ENCODE results near the gene SP140. TPM values are rescaled to one million over a fixed set of nuclear protein-coding genes. Genes with fewer than 3 reads are reported as not detected.
"Not testable (repeated sequence)": the region's sequence is repeated elsewhere in the genome, so short reads cannot be mapped to it uniquely, and the experiment has no call there.

SP140 gene
- polyA plus RNA-seq, 1 experiment: 1.5 TPM

DNA sequence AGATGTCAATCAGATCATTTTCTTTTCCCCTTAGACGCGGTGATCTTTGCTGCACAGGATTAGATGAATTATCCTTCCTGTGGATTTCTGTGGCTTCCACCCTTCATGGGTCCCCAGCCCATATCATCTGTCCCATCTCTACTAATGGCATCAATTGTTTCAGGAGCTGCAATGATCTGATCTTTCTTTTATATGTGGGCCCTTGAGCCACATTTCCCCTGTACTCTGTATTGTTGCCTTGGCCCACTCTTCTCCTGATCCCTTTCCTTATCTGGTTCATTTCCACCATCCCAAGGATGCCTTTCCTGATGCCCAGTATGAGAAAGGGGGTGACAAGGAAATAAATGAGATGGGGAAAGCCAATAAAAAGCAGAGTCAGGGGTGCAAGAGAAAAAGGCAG lies 24.7 kb downstream of the SP140 start:
- Histone ChIP-seq H3K4me3 (ENCODE audit: low read depth, low read length) (no peak overlapping the region), H3K27me3 (ENCODE audit: control insufficient read depth, insufficient read depth, low read length) (no peaks in the 10 kb centered on the region), H3K27ac (ENCODE audit: low read depth, low read length) (no peak overlapping the region), H3K9me3 (ENCODE audit: control insufficient read depth, insufficient read depth, low read length) (no peaks in the 10 kb centered on the region)
- POLR2A ChIA-PET: no interaction called here
- CTCF ChIA-PET: no interaction called here
- DNase-seq (ENCODE audit: low read depth, low spot score): no peak
- TF ChIP-seq CTCF (IDR thresholded peaks at IDR 0.05; ENCODE audit: low read depth, low read length): no peak

DNA sequence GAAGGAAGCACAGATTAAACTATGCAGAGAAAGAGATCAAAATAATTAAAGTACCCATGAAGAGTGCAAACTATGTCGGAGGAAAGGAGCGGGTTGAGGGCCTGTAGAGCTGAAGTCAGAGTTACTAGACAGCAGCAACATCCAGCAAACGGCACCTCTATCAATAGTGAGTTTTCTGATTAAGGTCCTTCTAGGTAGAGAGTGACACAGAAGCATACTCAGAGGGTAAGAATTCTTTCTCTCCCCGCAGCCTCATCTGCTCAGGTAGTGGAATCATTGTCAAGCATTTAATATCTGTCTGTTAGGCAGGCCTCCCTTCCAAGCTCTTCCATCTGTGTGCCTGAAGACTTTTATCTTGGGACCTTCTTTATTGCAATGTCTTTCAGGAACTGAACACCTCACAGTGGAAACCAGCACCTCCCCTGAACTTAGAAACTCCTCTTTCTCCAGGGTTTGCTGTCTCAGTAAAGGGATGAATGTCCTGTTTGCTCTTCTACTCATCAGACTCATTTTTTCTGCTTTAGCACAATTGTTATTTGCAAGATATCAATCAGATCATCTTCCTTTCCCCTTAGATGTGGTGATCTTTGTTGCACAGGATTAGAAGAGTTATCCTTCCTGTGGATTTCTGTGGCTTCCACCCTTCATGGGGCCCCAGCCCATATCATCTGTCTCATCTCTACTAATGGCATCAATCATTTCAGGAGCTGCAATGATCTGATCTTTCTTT lies 28.8 kb downstream of the SP140 start:
- DNase-seq (ENCODE audit: low read depth, low spot score): no peak
- Histone ChIP-seq H3K4me3 (ENCODE audit: low read depth, low read length) (no peak overlapping the region), H3K9me3 (ENCODE audit: control insufficient read depth, insufficient read depth, low read length) (no peaks in the 10 kb centered on the region), H3K27me3 (ENCODE audit: control insufficient read depth, insufficient read depth, low read length) (no peaks in the 10 kb centered on the region), H3K27ac (ENCODE audit: low read depth, low read length) (no peak overlapping the region)
- POLR2A ChIA-PET: no interaction called here
- CTCF ChIA-PET: no interaction called here
- no peak for TF ChIP-seq CTCF (IDR thresholded peaks at IDR 0.05; ENCODE audit: low read depth, low read length)

DNA sequence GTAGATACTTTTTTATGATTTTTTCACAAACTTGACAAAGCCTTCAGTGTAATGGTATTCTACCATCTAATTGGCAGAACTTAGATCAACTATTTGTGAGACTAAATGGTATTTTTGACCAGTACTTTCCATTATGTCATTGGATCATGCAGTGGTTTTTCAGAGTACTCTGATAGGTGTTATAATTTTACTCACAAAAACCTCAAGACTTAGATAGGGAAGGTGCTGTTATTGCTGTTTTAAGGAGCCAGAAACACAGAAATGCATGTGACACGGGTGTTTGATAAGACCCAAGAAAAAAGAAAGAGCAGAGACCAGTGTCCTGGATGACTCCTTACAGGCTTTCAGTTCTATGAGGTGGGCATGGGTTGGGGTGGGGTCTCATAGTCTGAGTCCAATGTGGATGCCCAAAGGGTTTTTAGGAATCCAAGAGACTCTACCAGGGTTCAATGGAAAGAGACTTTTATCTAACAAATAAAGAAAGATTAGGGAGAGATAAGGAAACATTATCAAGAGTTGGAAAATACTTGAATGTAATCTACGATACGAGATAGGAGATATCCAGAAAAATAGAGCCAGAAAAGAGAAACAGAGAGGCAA lies 31.3 kb downstream of the SP140 start:
- ChIA-PET CTCF (no interaction called here), POLR2A (no interaction called here)
- no peak overlapping the region for H3K27ac ChIP-seq (ENCODE audit: low read depth, low read length)
- H3K9me3 ChIP-seq (ENCODE audit: control insufficient read depth, insufficient read depth, low read length): no peaks in the 10 kb centered on the region
- no peak for DNase-seq (ENCODE audit: low read depth, low spot score)
- H3K27me3 ChIP-seq (ENCODE audit: control insufficient read depth, insufficient read depth, low read length): no peaks in the 10 kb centered on the region
- H3K4me3 ChIP-seq (ENCODE audit: low read depth, low read length): no peak overlapping the region
- TF ChIP-seq CTCF (IDR thresholded peaks at IDR 0.05; ENCODE audit: low read depth, low read length): no peak

DNA sequence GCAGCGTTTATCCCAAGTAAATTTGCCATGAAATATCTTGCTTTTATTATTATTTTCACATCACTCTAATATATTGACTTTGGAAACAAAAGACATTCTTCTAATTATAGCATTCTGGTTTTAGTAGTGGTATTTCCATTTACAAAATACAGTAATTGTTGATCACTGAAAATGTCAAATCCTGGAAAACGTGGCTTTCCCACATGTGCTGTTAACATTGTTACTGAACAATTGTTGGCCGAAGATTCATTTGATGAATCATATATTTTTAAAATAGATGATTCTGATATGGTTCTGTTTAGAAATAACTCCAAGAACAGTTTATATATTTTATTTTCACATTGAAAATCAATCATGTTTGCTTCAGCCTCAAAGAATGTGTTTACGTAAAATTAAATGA lies 32.9 kb downstream of the SP140 start:
- ChIA-PET POLR2A (no interaction called here), CTCF (no interaction called here)
- Histone ChIP-seq H3K27ac (ENCODE audit: low read depth, low read length) (no peak overlapping the region), H3K4me3 (ENCODE audit: low read depth, low read length) (no peak overlapping the region), H3K9me3 (ENCODE audit: control insufficient read depth, insufficient read depth, low read length) (no peaks in the 10 kb centered on the region), H3K27me3 (ENCODE audit: control insufficient read depth, insufficient read depth, low read length) (no peaks in the 10 kb centered on the region)
- TF ChIP-seq CTCF (IDR thresholded peaks at IDR 0.05; ENCODE audit: low read depth, low read length): no peak
- DNase-seq (ENCODE audit: low read depth, low spot score): no peak

GRCh38 chr2:230262246-230262645 lies 36.7 kb downstream of the SP140 start:
- no peaks in the 10 kb centered on the region for H3K9me3 ChIP-seq (ENCODE audit: control insufficient read depth, insufficient read depth, low read length)
- ChIA-PET CTCF (no interaction called here), POLR2A (no interaction called here)
- H3K27ac ChIP-seq (ENCODE audit: low read depth, low read length): no peak overlapping the region
- TF ChIP-seq CTCF (IDR thresholded peaks at IDR 0.05; ENCODE audit: low read depth, low read length): no peak
- H3K27me3 ChIP-seq (ENCODE audit: control insufficient read depth, insufficient read depth, low read length): no peaks in the 10 kb centered on the region
- DNase-seq (ENCODE audit: low read depth, low spot score): no peak
- no peak overlapping the region for H3K4me3 ChIP-seq (ENCODE audit: low read depth, low read length)

- DNase-seq (ENCODE audit: low read depth, low spot score); H3K9me3 ChIP-seq (ENCODE audit: control insufficient read depth, insufficient read depth, low read length); CTCF ChIA-PET; H3K27ac ChIP-seq (ENCODE audit: low read depth, low read length); H3K4me3 ChIP-seq (ENCODE audit: low read depth, low read length); POLR2A ChIA-PET; H3K27me3 ChIP-seq (ENCODE audit: control insufficient read depth, insufficient read depth, low read length): not testable (repeated sequence)
Observed at GRCh38 chr2:230264945-230265344, 39.4 kb downstream of the SP140 start.

Measured in AG04450 (cell line).